IMR-90 (cell line): Measurements from ENCODE around the gene PCDH19.

Source experiments
- BHLHE40 ChIP-seq: fragments of 150-350 bp; IDR thresholded peaks from 2 replicates; pipeline ENCODE4 v1.6.1; 2016; ENCODE audit warnings: mild to moderate bottlenecking, low read depth, low read length
- POLR2A ChIP-seq: IDR thresholded peaks from 2 replicates; pipeline ENCODE4 v1.6.1; 2012; ENCODE audit warnings: mild to moderate bottlenecking, low read depth, low read length
- RAD21 ChIP-seq: IDR thresholded peaks from 2 replicates; pipeline ENCODE4 v1.6.1; 2012; ENCODE audit warnings: low read length, improper control_type of control experiment
- RFX5 ChIP-seq: IDR thresholded peaks from 2 replicates; pipeline ENCODE4 v1.8.0; 2012; ENCODE audit warnings: low read depth, mild to moderate bottlenecking, low read length, moderate library complexity
- SMC3 ChIP-seq: fragments of 150-350 bp; IDR thresholded peaks from 2 replicates; pipeline ENCODE4 v1.6.1; 2016; ENCODE audit warnings: low read depth, mild to moderate bottlenecking, antibody characterized with exemption, low read length, moderate library complexity
- TF ChIP-seq, protein P1 (sequence below): conservative IDR thresholded peaks from 2 replicates; pipeline ENCODE4 v1.5.1; 2012; ENCODE audit warnings: mild to moderate bottlenecking, low read depth, low read length, improper control_type of control experiment
- TF ChIP-seq, protein P2 (sequence below): fragments of 150-350 bp; IDR thresholded peaks from 2 replicates; pipeline ENCODE4 v1.6.1; 2017; ENCODE audit warnings: mild to moderate bottlenecking, antibody characterized with exemption, low read length, low read depth
- TF ChIP-seq, protein P3 (sequence below): fragments of 150-350 bp; IDR thresholded peaks from 2 replicates; pipeline ENCODE4 v1.6.1; 2016; ENCODE audit warnings: low read depth, mild to moderate bottlenecking, low read length, moderate library complexity, borderline replicate concordance

DNA sequence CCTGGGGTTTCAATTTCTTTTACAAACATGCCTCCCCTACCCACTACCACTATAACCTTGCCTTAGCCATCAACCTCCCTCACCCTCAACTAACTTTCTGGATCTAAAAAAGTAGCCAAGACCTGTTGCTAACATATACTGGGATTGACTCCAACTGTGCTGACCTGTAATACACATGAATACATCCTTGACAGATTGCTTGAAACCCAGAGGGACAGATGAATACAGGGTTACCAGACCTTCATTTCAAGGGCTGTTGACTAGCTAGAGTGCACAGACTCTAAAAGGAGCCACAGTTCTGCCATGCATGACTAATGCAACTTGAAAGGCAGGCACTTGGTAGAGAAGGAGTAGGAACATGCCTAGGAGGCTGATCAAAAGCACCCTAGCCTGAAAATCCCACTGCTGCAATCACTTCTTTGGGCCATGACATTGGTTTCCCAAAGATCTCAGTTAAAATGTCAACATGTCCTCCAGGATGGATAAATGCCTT, 121.0 kb downstream of the PCDH19 start:
- TF ChIP-seq, protein P1, sequence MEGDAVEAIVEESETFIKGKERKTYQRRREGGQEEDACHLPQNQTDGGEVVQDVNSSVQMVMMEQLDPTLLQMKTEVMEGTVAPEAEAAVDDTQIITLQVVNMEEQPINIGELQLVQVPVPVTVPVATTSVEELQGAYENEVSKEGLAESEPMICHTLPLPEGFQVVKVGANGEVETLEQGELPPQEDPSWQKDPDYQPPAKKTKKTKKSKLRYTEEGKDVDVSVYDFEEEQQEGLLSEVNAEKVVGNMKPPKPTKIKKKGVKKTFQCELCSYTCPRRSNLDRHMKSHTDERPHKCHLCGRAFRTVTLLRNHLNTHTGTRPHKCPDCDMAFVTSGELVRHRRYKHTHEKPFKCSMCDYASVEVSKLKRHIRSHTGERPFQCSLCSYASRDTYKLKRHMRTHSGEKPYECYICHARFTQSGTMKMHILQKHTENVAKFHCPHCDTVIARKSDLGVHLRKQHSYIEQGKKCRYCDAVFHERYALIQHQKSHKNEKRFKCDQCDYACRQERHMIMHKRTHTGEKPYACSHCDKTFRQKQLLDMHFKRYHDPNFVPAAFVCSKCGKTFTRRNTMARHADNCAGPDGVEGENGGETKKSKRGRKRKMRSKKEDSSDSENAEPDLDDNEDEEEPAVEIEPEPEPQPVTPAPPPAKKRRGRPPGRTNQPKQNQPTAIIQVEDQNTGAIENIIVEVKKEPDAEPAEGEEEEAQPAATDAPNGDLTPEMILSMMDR, result no peak
- no peak for TF ChIP-seq POLR2A
- TF ChIP-seq, protein P2, sequence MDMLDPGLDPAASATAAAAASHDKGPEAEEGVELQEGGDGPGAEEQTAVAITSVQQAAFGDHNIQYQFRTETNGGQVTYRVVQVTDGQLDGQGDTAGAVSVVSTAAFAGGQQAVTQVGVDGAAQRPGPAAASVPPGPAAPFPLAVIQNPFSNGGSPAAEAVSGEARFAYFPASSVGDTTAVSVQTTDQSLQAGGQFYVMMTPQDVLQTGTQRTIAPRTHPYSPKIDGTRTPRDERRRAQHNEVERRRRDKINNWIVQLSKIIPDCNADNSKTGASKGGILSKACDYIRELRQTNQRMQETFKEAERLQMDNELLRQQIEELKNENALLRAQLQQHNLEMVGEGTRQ, result no peak
- TF ChIP-seq BHLHE40, result no peak
- no peak for TF ChIP-seq SMC3
- TF ChIP-seq RAD21, result no peak
- no peak for TF ChIP-seq RFX5
- TF ChIP-seq, protein P3, sequence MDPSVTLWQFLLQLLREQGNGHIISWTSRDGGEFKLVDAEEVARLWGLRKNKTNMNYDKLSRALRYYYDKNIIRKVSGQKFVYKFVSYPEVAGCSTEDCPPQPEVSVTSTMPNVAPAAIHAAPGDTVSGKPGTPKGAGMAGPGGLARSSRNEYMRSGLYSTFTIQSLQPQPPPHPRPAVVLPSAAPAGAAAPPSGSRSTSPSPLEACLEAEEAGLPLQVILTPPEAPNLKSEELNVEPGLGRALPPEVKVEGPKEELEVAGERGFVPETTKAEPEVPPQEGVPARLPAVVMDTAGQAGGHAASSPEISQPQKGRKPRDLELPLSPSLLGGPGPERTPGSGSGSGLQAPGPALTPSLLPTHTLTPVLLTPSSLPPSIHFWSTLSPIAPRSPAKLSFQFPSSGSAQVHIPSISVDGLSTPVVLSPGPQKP, result no peak
